AG10803 (cell line): ENCODE measurements around the gene ARHGDIA.
"Not testable (repeated sequence)": the region's sequence is repeated elsewhere in the genome, so short reads cannot be mapped to it uniquely, and the experiment has no call there.

Source experiments
- DNase-seq: peaks from one replicate; pipeline ENCODE4 v3.0.0; 2010; ENCODE audit warnings: low read depth
- H3K4me3 ChIP-seq: 2 replicates; pipeline ENCODE4 v1.5.1; 2011; ENCODE audit warnings: mild to moderate bottlenecking, low read length, control low read depth
- TF ChIP-seq, protein P1 (sequence below): conservative IDR thresholded peaks from 2 replicates; pipeline ENCODE4 v1.5.1; 2011; ENCODE audit warnings: mild to moderate bottlenecking, low read length, control low read depth, inconsistent platforms

ARHGDIA gene

DNA sequence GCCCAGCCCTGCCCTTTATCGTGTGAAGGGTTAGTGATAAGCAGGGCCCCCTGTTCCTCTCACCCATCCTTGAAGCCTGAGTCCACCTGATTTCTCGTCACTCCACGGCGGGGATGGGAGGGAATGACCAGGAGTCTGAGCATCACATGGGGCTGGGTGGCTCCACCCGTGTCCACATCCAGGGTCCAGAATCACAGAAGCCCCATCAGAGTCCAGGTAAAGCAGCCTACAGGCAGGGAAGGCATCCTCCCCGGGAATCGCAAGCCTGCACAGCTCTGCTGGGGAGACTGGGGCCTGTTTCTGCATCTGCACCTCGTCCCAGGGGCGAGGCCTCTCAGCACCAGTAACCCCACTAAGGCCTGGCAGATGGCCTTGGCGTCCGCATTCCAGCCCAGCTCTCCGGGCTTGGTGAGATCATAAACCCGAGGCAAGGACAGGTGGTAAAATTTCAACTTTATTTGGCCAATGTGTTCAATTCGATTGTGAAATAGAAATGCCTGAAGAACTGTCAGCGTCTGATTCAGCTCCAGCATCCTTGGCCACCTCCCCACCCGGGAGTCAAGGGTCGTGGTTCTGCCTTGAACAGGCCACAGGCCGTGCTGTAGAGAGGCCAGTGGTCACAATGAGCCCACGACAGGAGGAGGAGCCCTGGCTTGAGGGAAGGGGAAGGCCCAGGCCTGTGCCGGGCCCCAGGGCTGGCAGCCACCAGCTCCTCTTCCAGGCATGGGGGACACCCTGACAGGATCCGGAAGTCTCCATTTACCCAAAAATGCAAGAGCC is 28.2 kb downstream of the ARHGDIA start:
- no peak overlapping the region for H3K4me3 ChIP-seq
- peak; percentile 72 for DNase-seq
- TF ChIP-seq, protein P1, sequence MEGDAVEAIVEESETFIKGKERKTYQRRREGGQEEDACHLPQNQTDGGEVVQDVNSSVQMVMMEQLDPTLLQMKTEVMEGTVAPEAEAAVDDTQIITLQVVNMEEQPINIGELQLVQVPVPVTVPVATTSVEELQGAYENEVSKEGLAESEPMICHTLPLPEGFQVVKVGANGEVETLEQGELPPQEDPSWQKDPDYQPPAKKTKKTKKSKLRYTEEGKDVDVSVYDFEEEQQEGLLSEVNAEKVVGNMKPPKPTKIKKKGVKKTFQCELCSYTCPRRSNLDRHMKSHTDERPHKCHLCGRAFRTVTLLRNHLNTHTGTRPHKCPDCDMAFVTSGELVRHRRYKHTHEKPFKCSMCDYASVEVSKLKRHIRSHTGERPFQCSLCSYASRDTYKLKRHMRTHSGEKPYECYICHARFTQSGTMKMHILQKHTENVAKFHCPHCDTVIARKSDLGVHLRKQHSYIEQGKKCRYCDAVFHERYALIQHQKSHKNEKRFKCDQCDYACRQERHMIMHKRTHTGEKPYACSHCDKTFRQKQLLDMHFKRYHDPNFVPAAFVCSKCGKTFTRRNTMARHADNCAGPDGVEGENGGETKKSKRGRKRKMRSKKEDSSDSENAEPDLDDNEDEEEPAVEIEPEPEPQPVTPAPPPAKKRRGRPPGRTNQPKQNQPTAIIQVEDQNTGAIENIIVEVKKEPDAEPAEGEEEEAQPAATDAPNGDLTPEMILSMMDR = no peak

DNA sequence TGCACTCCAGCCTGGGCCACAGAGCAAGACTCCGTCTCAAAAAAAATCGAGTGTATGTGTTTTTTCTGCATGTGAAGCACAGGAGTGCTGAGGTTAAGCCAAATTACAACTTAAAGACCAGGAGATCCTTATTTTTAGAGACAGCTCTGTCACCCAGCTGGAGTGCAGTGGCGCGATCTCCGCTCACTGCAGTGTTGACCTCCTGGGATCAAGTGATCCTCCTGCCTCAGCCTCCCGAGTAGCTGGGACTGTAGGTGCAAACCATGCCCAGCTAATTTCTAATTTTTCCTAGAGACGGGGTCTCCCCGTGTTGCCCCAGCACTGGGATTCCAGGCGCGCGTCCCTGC is 28.8 kb downstream of the ARHGDIA start:
- H3K4me3 ChIP-seq = no peak overlapping the region
- no peak for DNase-seq
- TF ChIP-seq, protein P1 = no peak

DNA sequence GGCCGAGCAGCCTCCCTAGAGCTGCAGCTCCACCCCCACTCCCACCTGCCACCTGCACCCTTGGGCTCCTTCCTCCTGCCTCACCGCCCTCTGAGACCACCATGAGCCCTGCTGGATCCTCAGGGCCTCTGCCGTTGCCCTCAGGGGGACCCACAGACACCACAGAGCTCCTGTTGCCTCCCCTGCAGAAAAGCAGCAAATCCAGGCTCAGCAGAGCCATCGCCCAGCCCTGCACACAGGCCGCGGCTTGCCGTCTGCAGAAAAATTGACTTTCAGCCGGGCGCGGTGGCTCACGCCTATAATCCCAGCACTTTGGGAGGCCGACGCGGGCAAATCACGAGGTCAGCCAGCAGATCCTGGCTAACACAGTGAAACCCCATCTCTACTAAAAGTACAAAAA is 29.3 kb downstream of the ARHGDIA start:
- TF ChIP-seq, protein P1 = no peak
- no peak overlapping the region for H3K4me3 ChIP-seq
- no peak for DNase-seq

DNA sequence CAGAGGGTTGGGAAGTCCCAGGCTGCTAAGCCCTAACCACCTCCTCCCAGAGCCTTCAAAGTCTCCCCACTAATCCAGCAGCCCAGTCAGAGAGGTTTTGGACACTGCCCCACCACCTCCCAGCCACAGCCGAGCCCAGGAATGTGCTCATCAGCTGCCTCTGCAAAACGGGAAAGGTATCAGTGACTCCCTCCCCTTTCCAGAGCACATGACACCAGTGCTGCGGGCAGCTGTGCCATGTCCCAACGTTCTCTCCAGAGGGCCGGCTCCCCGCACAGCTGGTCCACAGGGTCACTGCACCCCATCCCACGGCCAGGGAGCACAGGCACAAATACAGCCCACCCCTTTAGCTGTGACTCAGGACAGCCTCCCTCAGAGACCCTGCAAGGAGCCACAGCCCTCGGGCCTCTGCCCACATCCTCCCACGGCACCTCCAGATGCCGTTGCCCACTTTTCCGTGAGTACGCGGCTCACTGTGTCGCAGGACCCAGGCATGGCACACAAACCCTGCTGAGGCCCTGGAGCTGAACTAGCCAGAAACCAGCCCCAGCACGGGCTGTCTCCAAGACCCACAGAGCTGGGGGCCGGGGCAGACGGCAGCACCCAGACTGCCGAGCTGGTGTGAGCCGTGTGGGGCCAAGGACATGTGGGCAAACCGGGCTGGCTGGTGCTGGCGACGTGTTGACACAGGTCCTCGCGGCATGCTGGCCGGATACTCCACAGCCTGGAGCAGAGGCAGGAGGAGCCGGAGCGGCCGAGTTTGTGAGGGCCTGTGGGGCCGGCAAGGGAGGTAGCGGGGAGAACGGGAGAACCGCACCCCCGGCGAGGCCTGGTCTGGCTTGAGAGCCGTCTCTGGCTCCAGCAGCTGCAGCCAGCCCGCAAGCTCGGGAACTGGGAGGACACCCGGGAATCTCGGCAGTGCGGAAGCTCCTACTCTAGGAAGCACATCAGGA is 30.0 kb downstream of the ARHGDIA start:
- TF ChIP-seq, protein P1 = no peak
- H3K4me3 ChIP-seq = no peak overlapping the region
- no peak for DNase-seq

DNA sequence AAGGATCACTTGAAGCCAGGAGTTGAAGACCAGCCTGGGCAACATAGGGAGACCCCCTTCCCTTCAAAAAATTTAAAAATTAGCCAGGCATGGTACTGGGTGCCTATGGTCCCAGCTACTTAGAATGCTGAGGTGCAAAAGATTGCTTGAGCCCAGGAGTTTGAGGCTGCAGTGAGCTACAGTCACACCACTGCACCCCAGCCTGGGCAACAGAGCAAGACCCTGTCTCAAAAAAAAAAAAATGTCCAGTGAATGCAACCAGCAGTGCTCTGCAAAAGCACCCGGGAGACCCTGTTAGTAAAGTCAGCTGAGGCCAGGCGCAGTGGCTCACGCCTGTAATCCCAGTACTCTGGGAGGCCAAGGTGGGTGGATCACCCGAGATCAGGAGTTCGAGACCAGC is 31.1 kb downstream of the ARHGDIA start:
- H3K4me3 ChIP-seq, DNase-seq: not testable (repeated sequence)

DNA sequence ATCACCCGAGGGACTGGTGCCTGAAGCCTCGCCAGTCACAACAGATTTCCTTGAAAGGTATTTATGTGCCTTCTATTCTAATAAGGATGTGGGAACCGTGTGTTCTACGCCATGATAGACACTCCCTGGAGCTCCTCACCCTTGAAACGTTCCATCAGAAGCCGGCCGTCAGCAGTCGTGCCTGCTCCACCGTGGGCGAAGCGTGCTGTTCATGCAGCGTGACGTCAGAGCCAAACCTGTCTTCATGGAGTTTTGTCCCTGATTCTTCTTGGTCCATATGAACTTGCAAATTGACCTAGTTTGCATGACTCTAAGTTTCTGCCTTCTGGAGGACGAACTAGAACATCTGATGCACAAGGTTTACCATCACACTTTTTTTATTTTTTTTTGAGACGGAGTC is 31.8 kb downstream of the ARHGDIA start:
- DNase-seq = no peak
- H3K4me3 ChIP-seq = no peak overlapping the region
- TF ChIP-seq, protein P1 = no peak

DNA sequence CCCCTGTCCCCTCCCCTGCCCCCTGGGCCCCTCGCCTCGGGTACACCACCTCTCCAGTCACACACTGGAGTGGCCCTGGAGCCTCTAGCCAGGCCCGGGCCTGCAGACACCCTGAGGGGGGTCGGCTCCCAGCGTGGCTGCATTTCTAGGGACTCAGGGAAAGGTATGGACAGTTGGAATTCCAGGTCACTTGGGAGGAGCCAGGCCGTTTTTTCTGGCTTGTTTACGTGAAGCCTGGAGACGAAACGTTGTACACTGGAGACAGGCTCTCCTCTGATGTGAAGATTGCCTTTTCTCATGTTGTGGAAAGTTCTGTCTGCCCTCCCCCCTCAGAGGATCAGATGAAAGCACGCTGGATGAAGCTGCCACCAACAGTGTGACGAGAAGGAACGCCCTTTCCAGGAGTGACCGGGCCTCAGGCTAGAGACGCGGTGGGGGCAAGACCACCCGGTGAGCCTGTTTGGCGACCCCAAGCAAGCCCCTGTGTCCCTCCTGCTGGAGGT is 32.3 kb downstream of the ARHGDIA start:
- TF ChIP-seq, protein P1 = no peak
- no peak overlapping the region for H3K4me3 ChIP-seq
- DNase-seq = no peak
